ENCODE measurements around the gene TCTN1. TPM values are rescaled to one million over a fixed set of nuclear protein-coding genes. Genes with fewer than 3 reads are reported as not detected.

Gene TCTN1
- total RNA-seq, 2 donors from 2014 or later = 21.2 to 33.1 TPM

DNA sequence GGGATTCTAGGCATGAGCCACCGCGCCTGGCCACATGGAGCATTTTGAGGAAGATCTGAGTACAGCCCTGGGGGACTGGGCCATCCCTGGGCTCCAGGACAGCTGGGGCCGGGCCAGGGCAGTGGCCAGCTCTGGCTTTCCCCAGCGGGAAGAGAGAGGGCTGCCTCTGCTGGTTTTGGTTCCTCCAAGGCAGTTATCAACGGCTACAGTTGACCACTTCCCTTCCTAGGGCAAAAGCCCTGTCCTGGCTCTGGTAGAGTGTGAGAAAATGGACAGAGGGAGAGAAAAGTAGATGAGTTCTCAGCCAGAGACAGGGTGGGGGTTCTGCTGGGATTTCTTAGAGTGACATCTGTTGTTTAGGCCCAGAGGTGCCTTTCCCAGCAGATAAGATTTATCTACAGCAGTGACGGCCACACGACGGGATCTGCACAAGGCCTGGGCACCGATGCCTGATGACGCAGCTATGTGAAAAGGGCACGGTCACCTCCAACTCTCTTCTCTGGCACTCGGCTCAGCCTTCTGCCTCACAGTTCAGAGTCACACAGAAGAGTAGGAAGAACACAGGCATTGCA lies 80.5 kb downstream of the TCTN1 start:
- ATAC-seq (peak; percentile 25 to 55), DNase-seq (peak; percentile 77)
- intact Hi-C loops (cut with DNase I) = no loop called here

DNA sequence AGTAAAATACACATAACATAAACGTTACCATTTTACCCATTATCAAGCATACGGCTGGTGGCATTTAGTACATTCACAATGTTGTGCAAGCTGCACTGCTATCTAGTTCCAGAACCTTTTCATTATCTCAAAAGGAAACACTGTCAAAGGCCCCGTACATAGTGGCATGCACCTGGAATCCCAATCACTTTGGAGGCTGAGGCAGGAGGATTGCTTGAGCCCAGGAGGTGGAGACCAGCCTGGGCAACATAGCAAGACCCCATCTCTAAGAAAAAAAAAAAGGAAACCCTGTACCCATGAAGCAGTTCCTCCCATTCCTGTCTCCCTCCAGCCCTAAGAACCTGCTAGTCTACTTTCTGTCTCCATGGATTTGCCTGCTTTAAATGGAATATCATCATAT lies 82.4 kb downstream of the TCTN1 start:
- DNase-seq (no peak), ATAC-seq (no peak)
- intact Hi-C loops (cut with DNase I) = loop anchor here in 1 of 2 donors (2.0 to 5.0 kb wide), 2 partner anchors 55 to 131 kb away; no protein-coding TSS in a partner anchor

- no peak for ATAC-seq
- DNase-seq = no peak
- intact Hi-C loops (cut with DNase I) = loop anchor here in 1 of 2 donors (2.0 to 5.0 kb wide), 2 partner anchors 56 to 130 kb away; no protein-coding TSS in a partner anchor
Measured at GRCh38 chr12:110697236-110697635, 83.3 kb downstream of the TCTN1 start.

- intact Hi-C loops (cut with DNase I) = loop anchor here in 1 of 2 donors (5.0 kb wide), 1 partner anchor 129 kb away; no protein-coding TSS in a partner anchor
- DNase-seq (peak; percentile 84), ATAC-seq (peak; percentile 85 to 87)
Measured at GRCh38 chr12:110698171-110698902, 84.4 kb downstream of the TCTN1 start.

Other genes starting within 250 kb of the TCTN1 start
- gene ANAPC7, start 210.4 kb upstream of the TCTN1 start, total RNA-seq = 10 to 100 TPM; 32.7 to 35.0 TPM
- gene ARPC3, start 163.8 kb upstream of the TCTN1 start, total RNA-seq = 100 to 1,000 TPM; 108 to 123 TPM
- gene GPN3, start 145.9 kb upstream of the TCTN1 start, total RNA-seq = 10 to 100 TPM; 24.2 to 32.3 TPM
- 1 to 10 TPM; 6.1 to 8.5 TPM for gene FAM216A, start 145.3 kb upstream of the TCTN1 start, total RNA-seq
- 100 to 1,000 TPM in 1 of 2 donors, 10 to 100 TPM in 1; 92.0 to 109 TPM for gene VPS29, start 112.0 kb upstream of the TCTN1 start, total RNA-seq
- gene RAD9B, start 111.8 kb upstream of the TCTN1 start, total RNA-seq = 1 to 10 TPM; 2.6 to 3.1 TPM
- 10 to 100 TPM; 51.7 to 92.3 TPM for gene PPTC7, start 30.8 kb upstream of the TCTN1 start, total RNA-seq
- 10 to 100 TPM; 10.4 to 44.7 TPM for gene HVCN1, start 75.0 kb downstream of the TCTN1 start, total RNA-seq
- 100 to 1,000 TPM; 137 to 174 TPM for gene PPP1CC, start 128.8 kb downstream of the TCTN1 start, total RNA-seq
- gene CCDC63, start 232.9 kb downstream of the TCTN1 start, total RNA-seq = not detected